ENCODE measurements around the gene MSMO1.
A peak's percentile ranks its signal among the peaks of the same experiment; 100 is the strongest.
"Not testable (repeated sequence)": the region's sequence is repeated elsewhere in the genome, so short reads cannot be mapped to it uniquely, and the experiment has no call there.

MSMO1 gene

GRCh38 chr4:165327211-165328100 lies at the start of gene MSMO1:
Gene MSMO1, plus strand, starts transcription at chr4:165327669. Its CDS starts 5,702 bp downstream, at chr4:165333371.
- Mint-ChIP-seq H3K9me3 (no peaks in the 10 kb centered on the region), H3K4me1 (ENCODE audit: low read depth) (peaks cover 28% of the 10 kb centered on the region), H3K4me3 (no peak within 1 kb of the TSS), H3K36me3 (ENCODE audit: low read depth) (peaks cover 32% of the 10 kb centered on the region), H3K27me3 (no peaks in the 10 kb centered on the region), H3K27ac (no peak within 1 kb of the TSS)
- DNase-seq, result peak; percentile 97

GRCh38 chr4:165279531-165279930 lies 47.9 kb upstream of the MSMO1 start:
- H3K36me3 Mint-ChIP-seq (ENCODE audit: low read depth), result peaks cover 63% of the 10 kb centered on the region
- H3K27ac Mint-ChIP-seq; H3K4me3 Mint-ChIP-seq; DNase-seq; H3K9me3 Mint-ChIP-seq; H3K27me3 Mint-ChIP-seq; H3K4me1 Mint-ChIP-seq (ENCODE audit: low read depth): not testable (repeated sequence)

GRCh38 chr4:165284697-165285096 lies 42.8 kb upstream of the MSMO1 start:
- Mint-ChIP-seq H3K4me1 (ENCODE audit: low read depth) (peaks cover 40% of the 10 kb centered on the region), H3K27ac (peak overlapping the region; percentile 11), H3K36me3 (ENCODE audit: low read depth) (peaks cover 61% of the 10 kb centered on the region)
- DNase-seq, H3K9me3 Mint-ChIP-seq, H3K4me3 Mint-ChIP-seq, H3K27me3 Mint-ChIP-seq: not testable (repeated sequence)

GRCh38 chr4:165286619-165287340 lies 40.7 kb upstream of the MSMO1 start:
- H3K27me3 Mint-ChIP-seq, DNase-seq, H3K9me3 Mint-ChIP-seq: not testable (repeated sequence)
- H3K4me3 Mint-ChIP-seq, result peak overlapping the region; percentile 37
- peaks cover 40% of the 10 kb centered on the region for H3K4me1 Mint-ChIP-seq (ENCODE audit: low read depth)
- H3K36me3 Mint-ChIP-seq (ENCODE audit: low read depth), result peaks cover 58% of the 10 kb centered on the region
- peak overlapping the region; percentile 77 for H3K27ac Mint-ChIP-seq

- H3K4me1 Mint-ChIP-seq (ENCODE audit: low read depth), result peaks cover 40% of the 10 kb centered on the region
- peaks cover 9% of the 10 kb centered on the region for H3K9me3 Mint-ChIP-seq
- H3K27me3 Mint-ChIP-seq, result no peaks in the 10 kb centered on the region
- no peak for DNase-seq
- H3K4me3 Mint-ChIP-seq, result no peak overlapping the region
- peak overlapping the region; percentile 67 for H3K27ac Mint-ChIP-seq
- H3K36me3 Mint-ChIP-seq (ENCODE audit: low read depth), result peaks cover 51% of the 10 kb centered on the region
Measured at GRCh38 chr4:165288226-165288625, 39.2 kb upstream of the MSMO1 start.

- no peaks in the 10 kb centered on the region for H3K27me3 Mint-ChIP-seq
- peaks cover 9% of the 10 kb centered on the region for H3K9me3 Mint-ChIP-seq
- DNase-seq, result no peak
- peaks cover 40% of the 10 kb centered on the region for H3K4me1 Mint-ChIP-seq (ENCODE audit: low read depth)
- H3K4me3 Mint-ChIP-seq, result no peak overlapping the region
- H3K27ac Mint-ChIP-seq, result peak overlapping the region; percentile 67
- peaks cover 46% of the 10 kb centered on the region for H3K36me3 Mint-ChIP-seq (ENCODE audit: low read depth)
Measured at GRCh38 chr4:165288639-165289422, 38.6 kb upstream of the MSMO1 start.

- H3K4me1 Mint-ChIP-seq (ENCODE audit: low read depth), result peaks cover 44% of the 10 kb centered on the region
Measured at GRCh38 chr4:165289423-165289785, 38.1 kb upstream of the MSMO1 start.

GRCh38 chr4:165293061-165293460 lies 34.4 kb upstream of the MSMO1 start:
- peaks cover 27% of the 10 kb centered on the region for H3K4me1 Mint-ChIP-seq (ENCODE audit: low read depth)
- no peak for DNase-seq
- H3K27me3 Mint-ChIP-seq, result no peaks in the 10 kb centered on the region
- no peak overlapping the region for H3K27ac Mint-ChIP-seq
- H3K9me3 Mint-ChIP-seq, result no peaks in the 10 kb centered on the region
- no peak overlapping the region for H3K4me3 Mint-ChIP-seq
- H3K36me3 Mint-ChIP-seq (ENCODE audit: low read depth), result peaks cover 56% of the 10 kb centered on the region

More at GRCh38 chr4:165289423-165289785, 38.1 kb upstream of the MSMO1 start:
- Mint-ChIP-seq H3K4me3 (no peak overlapping the region), H3K27me3 (no peaks in the 10 kb centered on the region), H3K27ac (no peak overlapping the region), H3K9me3 (peaks cover 6% of the 10 kb centered on the region), H3K36me3 (ENCODE audit: low read depth) (peaks cover 45% of the 10 kb centered on the region)
- DNase-seq, result no peak

- no peak overlapping the region for H3K27ac Mint-ChIP-seq
Measured at GRCh38 chr4:165293927-165294649, 33.4 kb upstream of the MSMO1 start.

GRCh38 chr4:165294907-165295306 lies 32.6 kb upstream of the MSMO1 start:
- H3K9me3 Mint-ChIP-seq, result no peaks in the 10 kb centered on the region
- no peaks in the 10 kb centered on the region for H3K27me3 Mint-ChIP-seq
- H3K36me3 Mint-ChIP-seq (ENCODE audit: low read depth), result peaks cover 61% of the 10 kb centered on the region
- no peak overlapping the region for H3K4me3 Mint-ChIP-seq
- no peak for DNase-seq
- peaks cover 14% of the 10 kb centered on the region for H3K4me1 Mint-ChIP-seq (ENCODE audit: low read depth)
- H3K27ac Mint-ChIP-seq, result peak overlapping the region; percentile 57

More at GRCh38 chr4:165293927-165294649, 33.4 kb upstream of the MSMO1 start:
- H3K36me3 Mint-ChIP-seq (ENCODE audit: low read depth), result peaks cover 57% of the 10 kb centered on the region
- no peaks in the 10 kb centered on the region for H3K27me3 Mint-ChIP-seq
- H3K4me1 Mint-ChIP-seq (ENCODE audit: low read depth), result peaks cover 16% of the 10 kb centered on the region
- H3K4me3 Mint-ChIP-seq, result no peak overlapping the region
- no peaks in the 10 kb centered on the region for H3K9me3 Mint-ChIP-seq
- no peak for DNase-seq

- H3K9me3 Mint-ChIP-seq, result no peaks in the 10 kb centered on the region
- H3K4me1 Mint-ChIP-seq (ENCODE audit: low read depth), result peaks cover 29% of the 10 kb centered on the region
- no peak for DNase-seq
- H3K4me3 Mint-ChIP-seq, result no peak overlapping the region
- peaks cover 61% of the 10 kb centered on the region for H3K36me3 Mint-ChIP-seq (ENCODE audit: low read depth)
- H3K27me3 Mint-ChIP-seq, result no peaks in the 10 kb centered on the region
- no peak overlapping the region for H3K27ac Mint-ChIP-seq
Measured at GRCh38 chr4:165297626-165298025, 29.8 kb upstream of the MSMO1 start.

- peaks cover 66% of the 10 kb centered on the region for H3K36me3 Mint-ChIP-seq (ENCODE audit: low read depth)
- no peak overlapping the region for H3K4me3 Mint-ChIP-seq
- H3K27me3 Mint-ChIP-seq, result no peaks in the 10 kb centered on the region
- no peak for DNase-seq
- peaks cover 25% of the 10 kb centered on the region for H3K4me1 Mint-ChIP-seq (ENCODE audit: low read depth)
- H3K27ac Mint-ChIP-seq, result no peak overlapping the region
- no peaks in the 10 kb centered on the region for H3K9me3 Mint-ChIP-seq
Measured at GRCh38 chr4:165299399-165300060, 27.9 kb upstream of the MSMO1 start.

- Mint-ChIP-seq H3K36me3 (ENCODE audit: low read depth) (peaks cover 72% of the 10 kb centered on the region), H3K4me3 (peak overlapping the region; percentile 54), H3K27me3 (no peaks in the 10 kb centered on the region), H3K9me3 (no peaks in the 10 kb centered on the region), H3K27ac (peak overlapping the region; percentile 80), H3K4me1 (ENCODE audit: low read depth) (peaks cover 19% of the 10 kb centered on the region)
- DNase-seq, result no peak
Measured at GRCh38 chr4:165301833-165302232, 25.6 kb upstream of the MSMO1 start.
